K562 (cell line): Measurements from ENCODE around the gene FN1. TPM values are rescaled to one million over a fixed set of nuclear protein-coding genes. Genes with fewer than 3 reads are reported as not detected.

Source experiments
- ATAC-seq: fragments of 200-7000 bp; cut with Tn5 transposase; 3 replicates; pipeline ENCODE4 v1.9.1; 2020; ENCODE audit warnings: moderate library complexity
- BruUV-seq: library from RNA; stranded (reverse); fragments of 400-500 nt; replicated peaks from 2 replicates; lab custom pipeline; 2021; lab: Mats Ljungman, UMichigan
- CTCF ChIA-PET: fragments of 300-600 bp; formaldehyde crosslinking; extraction: SDS; loops from one replicate; lab custom pipeline; 2021; ENCODE audit warnings: low intra/inter-chr PET ratio; lab: Yijun Ruan, JAX
- POLR2A ChIA-PET: fragments of 300-600, 350-650 bp; sonication (Branson Sonifier 250); formaldehyde crosslinking; extraction: SDS; loops from one replicate; lab custom pipeline; 2021; ENCODE audit warnings: antibody characterized with exemption, inconsistent platforms; lab: Yijun Ruan, JAX
- DNase-seq, 4 experiments: peaks; one replicate each; pipeline versions ENCODE4 v3.0.0 to v3.0.0-alpha.2; 2011 to 2018; ENCODE audit warnings: low spot score in 3 of 4, mixed read lengths in 3 of 4; ENCODE audit errors: extremely low read depth in 1 of 4
- FAIRE-seq: peaks from 2 replicates; lab custom pipeline; 2011; peaks lifted over from hg19 to GRCh38; lab: Jason Lieb, UNC
- H2AFZ ChIP-seq: 2 replicates; pipeline ENCODE4 v1.6.0; 2011; ENCODE audit warnings: low read depth, low read length, control low read depth, inconsistent platforms
- H3K27ac ChIP-seq: fragments of 200-600 bp; 3 replicates; pipeline ENCODE4 v1.8.0; 2011; ENCODE audit warnings: low read depth, mild to moderate bottlenecking, control low read depth, inconsistent platforms, low read length, moderate library complexity, mixed read lengths; ENCODE audit errors: extremely low read depth
- H3K27me3 ChIP-seq, 2 experiments: fragments of 300-600 bp in 1 of 2; 2 replicates in 1 of 2; 3 replicates in 1 of 2; pipeline versions ENCODE4 v1.6.0 to v1.8.0; 2011; ENCODE audit warnings: inconsistent platforms in 2 of 2, low read length in 2 of 2, mild to moderate bottlenecking in 1 of 2, mixed read lengths in 1 of 2, moderate library complexity in 1 of 2; ENCODE audit not compliant: control insufficient read depth in 2 of 2, insufficient read depth in 2 of 2
- H3K36me3 ChIP-seq: fragments of 300-600 bp; 3 replicates; pipeline ENCODE4 v1.8.0; 2011; ENCODE audit warnings: mild to moderate bottlenecking, low read length, inconsistent platforms; ENCODE audit not compliant: control insufficient read depth, insufficient read depth
- H3K4me1 ChIP-seq, 2 experiments: fragments of 200-600 bp in 1 of 2; replicated peaks in 1 of 2; 2 replicates in 1 of 2; 3 replicates in 1 of 2; pipeline versions ENCODE4 v1.5.1 to v1.8.0; 2011; ENCODE audit warnings: inconsistent platforms in 2 of 2, low read length in 2 of 2, mild to moderate bottlenecking in 1 of 2, mixed read lengths in 1 of 2, moderate library complexity in 1 of 2; ENCODE audit not compliant: control insufficient read depth in 2 of 2, insufficient read depth in 2 of 2
- H3K4me2 ChIP-seq: 2 replicates; pipeline ENCODE4 v1.6.1; 2011; ENCODE audit warnings: low read length, control low read depth, inconsistent platforms, mixed read lengths; ENCODE audit not compliant: insufficient read depth
- H3K4me3 ChIP-seq: fragments of 200-600 bp; sonication (generic), shearing (Covaris generic); 2 replicates; pipeline ENCODE4 v1.5.1; 2016; ENCODE audit warnings: control low read depth, inconsistent platforms
- H3K79me2 ChIP-seq: fragments of 200-600 bp; 3 replicates; pipeline ENCODE4 v1.8.0; 2011; ENCODE audit warnings: low read length, inconsistent platforms; ENCODE audit not compliant: control insufficient read depth, insufficient read depth
- H3K9ac ChIP-seq, 2 experiments: 2 replicates each; pipeline versions ENCODE4 v1.6.0 to v1.6.1; 2011; ENCODE audit warnings: low read depth in 2 of 2, low read length in 2 of 2, control low read depth in 1 of 2, inconsistent platforms in 1 of 2, mild to moderate bottlenecking in 1 of 2, mixed read lengths in 1 of 2; ENCODE audit not compliant: insufficient read depth in 1 of 2
- H3K9me1 ChIP-seq: one replicate; pipeline ENCODE4 v1.6.0; 2011; ENCODE audit warnings: inconsistent platforms, mild to moderate bottlenecking, low read length, moderate library complexity; ENCODE audit not compliant: control insufficient read depth, insufficient read depth
- H3K9me3 ChIP-seq: replicated peaks from 2 replicates; pipeline ENCODE4 v1.5.1; 2011; ENCODE audit warnings: low read depth, low read length, inconsistent platforms; ENCODE audit not compliant: control insufficient read depth, insufficient read depth
- H4K20me1 ChIP-seq: replicated peaks from 2 replicates; pipeline ENCODE4 v1.6.1; 2011; ENCODE audit warnings: low read length, inconsistent platforms, mixed read lengths; ENCODE audit not compliant: control insufficient read depth, insufficient read depth
- GABPA ChIP-seq: fragments of 200-800 bp; sonication (Bioruptor generic); conservative IDR thresholded peaks from 2 replicates; pipeline ENCODE4 v1.6.1; 2016; ENCODE audit warnings: low read depth, missing genetic modification characterization, missing compliant biosample characterization
- MAFF ChIP-seq: IDR thresholded peaks from 2 replicates; pipeline ENCODE4 v1.6.1; 2012; ENCODE audit warnings: low read length, improper control_type of control experiment
- MAZ ChIP-seq, 2 experiments: fragments of 450-650 bp in 1 of 2; sonication (generic) in 1 of 2; formaldehyde crosslinking; IDR thresholded peaks in 1 of 2; conservative IDR thresholded peaks in 1 of 2; 2 replicates each; pipeline versions ENCODE4 v1.4.0 to v1.5.0; 2020; ENCODE audit warnings: mild to moderate bottlenecking in 1 of 2, missing genetic modification reagents in 1 of 2
- NR4A1 ChIP-seq, 2 experiments: fragments of 250-450 bp in 1 of 2; fragments of 450-650 bp in 1 of 2; sonication (Bioruptor Pico) in 1 of 2; IDR thresholded peaks; 2 replicates each; pipeline versions ENCODE4 v1.4.0 to v1.6.1; 2016 to 2020; ENCODE audit warnings: mild to moderate bottlenecking in 2 of 2, missing compliant biosample characterization in 1 of 2, missing genetic modification characterization in 1 of 2, moderate library complexity in 1 of 2
- WGBS: fragments of 100-300 bp; shearing (Covaris generic); methylation state at CpG from one replicate; pipeline ENCODE4 v1.1.6; 2016; ENCODE audit warnings: low coverage, mixed read lengths; ENCODE audit not compliant: insufficient coverage; ENCODE audit errors: missing lambda C conversion rate; 5-methylcytosine and 5-hydroxymethylcytosine counted together
- in situ Hi-C: fragments of 300-500 bp; cut with MboI; formaldehyde crosslinking; loops from 4 replicates; pipeline ENCODE4 v1.15.0; 2018; ENCODE audit warnings: inconsistent platforms, mixed read lengths
- intact Hi-C: fragments of 100-400 bp; cut with micrococcal nuclease; formaldehyde crosslinking; loops from 2 replicates; pipeline ENCODE4 v1.14.2; 2022
- polyA plus RNA-seq, 8 experiments: library from polyadenylated mRNA; depleted of rRNA in 4 of 8; stranded (reverse) in 5 of 8; unstranded in 3 of 8; fragments of >200 nt; fragmentation: Nextera tagmentation in 2 of 8; fragmentation: Illumina TruSeq in 1 of 8; extraction: Ambion mirVana in 2 of 8; extraction: Trizol in 1 of 8; gene quantifications; 2 replicates each; pipeline versions ENCODE4 v1.2.1 to v1.2.3, GENCODE V29; 2011 to 2014; ENCODE audit warnings: inconsistent platforms in 1 of 8, missing spikeins in 1 of 8
- total RNA-seq, 7 experiments: library from RNA; depleted of rRNA in 6 of 7; stranded (reverse); fragments of >200 nt in 6 of 7; fragmentation: Illumina TruSeq in 2 of 7; extraction: Trizol in 2 of 7; gene quantifications; 2 replicates each; pipeline versions ENCODE4 v1.2.1 to v1.2.3, GENCODE V29; 2011 to 2021; ENCODE audit warnings: low replicate concordance in 1 of 7
- TF ChIP-seq, protein P1 (sequence below): fragments of 450-650 bp; IDR thresholded peaks from 2 replicates; pipeline ENCODE4 v1.6.1; 2016
- TF ChIP-seq, protein P2 (sequence below): sonication (generic); formaldehyde crosslinking; IDR thresholded peaks from 2 replicates; pipeline ENCODE4 v1.8.1; 2022; ENCODE audit warnings: missing genetic modification reagents
- TF ChIP-seq, protein P3 (sequence below): fragments of 150-350 bp; conservative IDR thresholded peaks from 2 replicates; pipeline ENCODE4 v1.6.1; 2014; ENCODE audit warnings: low read length
- TF ChIP-seq, protein P4 (sequence below): fragments of 250-450 bp; sonication (Bioruptor Pico); IDR thresholded peaks from 2 replicates; pipeline ENCODE4 v1.6.1; 2021; ENCODE audit warnings: mild to moderate bottlenecking

Gene FN1
- total and polyA plus RNA-seq, 9 of the 15 experiments (the other 6 are each of a cell fraction or from before 2014, with no cell fraction given), result 7.4 to 19.1 (median 11.2) TPM

DNA sequence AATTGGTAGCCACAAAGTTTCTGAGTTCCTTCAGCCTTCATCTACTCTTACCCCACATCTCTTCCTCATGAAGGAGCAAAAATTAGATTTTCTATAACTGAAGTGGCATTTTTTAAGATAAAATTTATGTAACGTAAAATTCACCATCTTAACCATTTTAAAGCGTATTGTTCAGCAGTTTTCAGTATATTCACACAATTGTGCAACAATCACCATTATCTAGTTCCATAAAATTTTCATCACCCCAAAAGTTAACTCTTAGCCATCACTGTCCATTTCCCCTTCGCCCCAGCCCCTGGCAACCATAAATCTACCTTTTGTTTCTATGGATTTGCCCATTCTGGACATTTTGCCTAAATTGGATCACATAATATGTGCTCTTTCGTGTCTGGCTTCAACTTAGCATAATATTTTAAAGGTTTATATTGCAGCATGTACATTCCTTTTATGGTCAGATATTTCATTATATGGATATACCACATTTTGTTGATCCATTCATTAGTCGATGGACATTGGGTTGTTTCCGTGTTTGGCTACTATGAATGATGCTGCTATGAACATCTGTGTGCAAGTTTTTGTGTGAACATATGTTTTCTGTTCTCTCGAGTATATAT lies 79.4 kb downstream of the FN1 start:
- TF ChIP-seq, protein P1, sequence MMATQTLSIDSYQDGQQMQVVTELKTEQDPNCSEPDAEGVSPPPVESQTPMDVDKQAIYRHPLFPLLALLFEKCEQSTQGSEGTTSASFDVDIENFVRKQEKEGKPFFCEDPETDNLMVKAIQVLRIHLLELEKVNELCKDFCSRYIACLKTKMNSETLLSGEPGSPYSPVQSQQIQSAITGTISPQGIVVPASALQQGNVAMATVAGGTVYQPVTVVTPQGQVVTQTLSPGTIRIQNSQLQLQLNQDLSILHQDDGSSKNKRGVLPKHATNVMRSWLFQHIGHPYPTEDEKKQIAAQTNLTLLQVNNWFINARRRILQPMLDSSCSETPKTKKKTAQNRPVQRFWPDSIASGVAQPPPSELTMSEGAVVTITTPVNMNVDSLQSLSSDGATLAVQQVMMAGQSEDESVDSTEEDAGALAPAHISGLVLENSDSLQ, result no peak
- no peak for TF ChIP-seq NR4A1 (CRISPR knock-in tag; IDR thresholded peaks at IDR 0.05)
- no peak for TF ChIP-seq NR4A1 (tag; IDR thresholded peaks at IDR 0.05)
- TF ChIP-seq, protein P2, sequence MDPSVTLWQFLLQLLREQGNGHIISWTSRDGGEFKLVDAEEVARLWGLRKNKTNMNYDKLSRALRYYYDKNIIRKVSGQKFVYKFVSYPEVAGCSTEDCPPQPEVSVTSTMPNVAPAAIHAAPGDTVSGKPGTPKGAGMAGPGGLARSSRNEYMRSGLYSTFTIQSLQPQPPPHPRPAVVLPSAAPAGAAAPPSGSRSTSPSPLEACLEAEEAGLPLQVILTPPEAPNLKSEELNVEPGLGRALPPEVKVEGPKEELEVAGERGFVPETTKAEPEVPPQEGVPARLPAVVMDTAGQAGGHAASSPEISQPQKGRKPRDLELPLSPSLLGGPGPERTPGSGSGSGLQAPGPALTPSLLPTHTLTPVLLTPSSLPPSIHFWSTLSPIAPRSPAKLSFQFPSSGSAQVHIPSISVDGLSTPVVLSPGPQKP, result no peak
- TF ChIP-seq MAZ (CRISPR knock-in tag; conservative IDR thresholded peaks at IDR 0.05 in 1 of 2, IDR thresholded peaks at IDR 0.05 in 1 of 2), result no peak
- TF ChIP-seq, protein P3, sequence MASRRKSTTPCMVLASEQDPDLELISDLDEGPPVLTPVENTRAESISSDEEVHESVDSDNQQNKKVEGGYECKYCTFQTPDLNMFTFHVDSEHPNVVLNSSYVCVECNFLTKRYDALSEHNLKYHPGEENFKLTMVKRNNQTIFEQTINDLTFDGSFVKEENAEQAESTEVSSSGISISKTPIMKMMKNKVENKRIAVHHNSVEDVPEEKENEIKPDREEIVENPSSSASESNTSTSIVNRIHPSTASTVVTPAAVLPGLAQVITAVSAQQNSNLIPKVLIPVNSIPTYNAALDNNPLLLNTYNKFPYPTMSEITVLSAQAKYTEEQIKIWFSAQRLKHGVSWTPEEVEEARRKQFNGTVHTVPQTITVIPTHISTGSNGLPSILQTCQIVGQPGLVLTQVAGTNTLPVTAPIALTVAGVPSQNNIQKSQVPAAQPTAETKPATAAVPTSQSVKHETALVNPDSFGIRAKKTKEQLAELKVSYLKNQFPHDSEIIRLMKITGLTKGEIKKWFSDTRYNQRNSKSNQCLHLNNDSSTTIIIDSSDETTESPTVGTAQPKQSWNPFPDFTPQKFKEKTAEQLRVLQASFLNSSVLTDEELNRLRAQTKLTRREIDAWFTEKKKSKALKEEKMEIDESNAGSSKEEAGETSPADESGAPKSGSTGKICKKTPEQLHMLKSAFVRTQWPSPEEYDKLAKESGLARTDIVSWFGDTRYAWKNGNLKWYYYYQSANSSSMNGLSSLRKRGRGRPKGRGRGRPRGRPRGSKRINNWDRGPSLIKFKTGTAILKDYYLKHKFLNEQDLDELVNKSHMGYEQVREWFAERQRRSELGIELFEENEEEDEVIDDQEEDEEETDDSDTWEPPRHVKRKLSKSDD, result no peak
- TF ChIP-seq, protein P4, sequence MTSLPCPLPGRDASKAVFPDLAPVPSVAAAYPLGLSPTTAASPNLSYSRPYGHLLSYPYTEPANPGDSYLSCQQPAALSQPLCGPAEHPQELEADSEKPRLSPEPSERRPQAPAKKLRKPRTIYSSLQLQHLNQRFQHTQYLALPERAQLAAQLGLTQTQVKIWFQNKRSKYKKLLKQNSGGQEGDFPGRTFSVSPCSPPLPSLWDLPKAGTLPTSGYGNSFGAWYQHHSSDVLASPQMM (CRISPR knock-in tag), result no peak
- TF ChIP-seq MAFF, result no peak
- no peak for TF ChIP-seq GABPA
- ChIA-PET CTCF (no interaction called here), POLR2A (interaction anchor here (0.6 kb wide), 1 partner anchor 23 kb away, joined by 5 read pairs; no protein-coding TSS in a partner anchor)
- Histone ChIP-seq H3K27me3 (no peaks in the 10 kb centered on the region), H2AFZ (no peak overlapping the region), H3K9ac (no peak overlapping the region), H4K20me1 (no peaks in the 10 kb centered on the region), H3K4me2 (no peak overlapping the region), H3K36me3 (no peaks in the 10 kb centered on the region), H3K9me3 (no peaks in the 10 kb centered on the region), H3K79me2 (no peaks in the 10 kb centered on the region), H3K27ac (no peak overlapping the region), H3K9me1 (no peaks in the 10 kb centered on the region), H3K4me1 (peaks cover 0 to 1% of the 10 kb centered on the region in 2 experiments; a peak in 3 of 5 replicates), H3K4me3 (no peak overlapping the region)
- no peak for FAIRE-seq
- BruUV-seq, result no TSS peak
- intact Hi-C loops, result loop anchor here (10.0 kb wide), 1 partner anchor 578 kb away; no protein-coding TSS in a partner anchor
- no peak for ATAC-seq
- in situ Hi-C loops, result no loop called here
- 88% methylated on average over 7 of the region's 7 CpGs for WGBS
- no peak for DNase-seq
